B cell (primary cell): ENCODE results near the gene SLX1B. TPM values are rescaled to one million over a fixed set of nuclear protein-coding genes. Genes with fewer than 3 reads are reported as not detected.
"Not testable (repeated sequence)": the region's sequence is repeated elsewhere in the genome, so short reads cannot be mapped to it uniquely, and the experiment has no call there.

Source experiments
- ATAC-seq: fragments of 200-7000 bp; cut with Tn5 transposase; one replicate; pipeline ENCODE4 v1.10.0; 2021; ENCODE audit warnings: low read depth, mild to moderate bottlenecking, moderate number of reproducible peaks, moderate library complexity
- CTCF ChIA-PET: fragments of 350-600 bp; sonication (Branson Sonifier 250); formaldehyde crosslinking; loops from one replicate; lab custom pipeline; 2021; ENCODE audit warnings: antibody characterized with exemption, inconsistent platforms; lab: Charles Lee
- POLR2A ChIA-PET: fragments of 350-600 bp; sonication (Branson Sonifier 250); formaldehyde crosslinking; loops from one replicate; lab custom pipeline; 2021; ENCODE audit warnings: antibody characterized with exemption; lab: Charles Lee
- DNase-seq: peaks from one replicate; pipeline ENCODE4 v3.0.0; 2013
- H2AFZ ChIP-seq: 2 replicates; pipeline ENCODE4 v1.6.1; 2012; ENCODE audit warnings: mild to moderate bottlenecking, low read depth, low read length; ENCODE audit not compliant: insufficient read depth, poor library complexity, severe bottlenecking
- H3K27ac ChIP-seq, 2 donors: 1 replicate in 1 of 2; 2 replicates in 1 of 2; pipeline ENCODE4 v1.5.1; 2012 to 2013; ENCODE audit warnings: low read length in 2 of 2, mild to moderate bottlenecking in 2 of 2, moderate library complexity in 1 of 2
- H3K27me3 ChIP-seq, 4 experiments: fragments of 200-600 bp in 1 of 4; sonication (generic) in 1 of 4; replicated peaks in 1 of 4; 1 replicate in 2 of 4; 2 replicates in 2 of 4; pipeline versions ENCODE4 v1.6.1 to v1.7.0; 2013 to 2016; ENCODE audit warnings: low read length in 3 of 4, mild to moderate bottlenecking in 2 of 4, mixed read lengths in 1 of 4, moderate library complexity in 1 of 4; ENCODE audit not compliant: insufficient read depth in 4 of 4, control insufficient read depth in 3 of 4; ENCODE audit errors: control extremely low read depth in 1 of 4
- H3K36me3 ChIP-seq, 2 experiments: replicated peaks in 1 of 2; 1 replicate in 1 of 2; 2 replicates in 1 of 2; pipeline versions ENCODE4 v1.6.1 to v1.7.1; 2013; ENCODE audit warnings: low read length in 1 of 2; ENCODE audit not compliant: insufficient read depth in 2 of 2, control insufficient read depth in 1 of 2; ENCODE audit errors: control extremely low read depth in 1 of 2, extremely low read depth in 1 of 2
- H3K4me1 ChIP-seq, 2 donors: fragments of 200-600 bp in 1 of 2; sonication (generic) in 1 of 2; 1 replicate in 1 of 2; 2 replicates in 1 of 2; pipeline versions ENCODE4 v1.5.1 to v1.6.1; 2013 to 2017; ENCODE audit warnings: low read length in 2 of 2; ENCODE audit not compliant: control insufficient read depth in 2 of 2, insufficient read depth in 2 of 2
- H3K4me2 ChIP-seq: replicated peaks from 2 replicates; pipeline ENCODE3; 2012; ENCODE audit warnings: mild to moderate bottlenecking, low read depth, low read length; ENCODE audit not compliant: poor library complexity, severe bottlenecking
- H3K4me3 ChIP-seq, 5 experiments: fragments of 200-600 bp in 1 of 5; sonication (generic) in 1 of 5; 1 replicate in 3 of 5; 2 replicates in 2 of 5; pipeline versions ENCODE4 v1.5.1 to v1.7.0; 2011 to 2016; ENCODE audit warnings: low read length in 4 of 5, mild to moderate bottlenecking in 4 of 5, low read depth in 2 of 5, control low read depth in 1 of 5, moderate library complexity in 1 of 5; ENCODE audit not compliant: insufficient read depth in 1 of 5; ENCODE audit errors: control extremely low read depth in 1 of 5, extremely low read depth in 1 of 5
- H3K79me2 ChIP-seq: fragments of 200-600 bp; sonication (generic); one replicate; pipeline ENCODE4 v1.6.0; 2016; ENCODE audit warnings: low read length; ENCODE audit not compliant: control insufficient read depth, insufficient read depth
- H3K9ac ChIP-seq: fragments of 200-600 bp; sonication (generic); 2 replicates; pipeline ENCODE4 v1.6.1; 2017; ENCODE audit warnings: mild to moderate bottlenecking, low read length, moderate library complexity
- H3K9me3 ChIP-seq, 3 donors: one replicate each; pipeline versions ENCODE4 v1.6.1 to v1.7.1; 2013; ENCODE audit warnings: low read length in 2 of 3; ENCODE audit not compliant: control insufficient read depth in 2 of 3, insufficient read depth in 1 of 3; ENCODE audit errors: control extremely low read depth in 1 of 3
- H4K20me1 ChIP-seq: 2 replicates; pipeline ENCODE4 v1.6.0; 2012; ENCODE audit warnings: mild to moderate bottlenecking, low read length; ENCODE audit not compliant: insufficient read depth, control insufficient read depth, poor library complexity, severe bottlenecking
- H3K27ac Mint-ChIP-seq: one replicate; pipeline ENCODE4 v1.8.0; 2021; ENCODE audit warnings: mixed read lengths
- H3K27me3 Mint-ChIP-seq: one replicate; pipeline ENCODE4 v1.8.0; 2021; ENCODE audit warnings: mixed read lengths
- H3K4me1 Mint-ChIP-seq: one replicate; pipeline ENCODE4 v1.8.0; 2021; ENCODE audit warnings: mixed read lengths
- H3K4me3 Mint-ChIP-seq: one replicate; pipeline ENCODE4 v1.8.0; 2021; ENCODE audit warnings: mixed read lengths
- H3K9me3 Mint-ChIP-seq: one replicate; pipeline ENCODE4 v1.8.0; 2022; ENCODE audit warnings: mixed read lengths; ENCODE audit not compliant: insufficient read depth
- WGBS: methylation state at CpG from one replicate; pipeline ENCODE4 v1.1.5; 2013; ENCODE audit warnings: missing lambda C conversion rate; ENCODE audit not compliant: insufficient coverage; 5-methylcytosine and 5-hydroxymethylcytosine counted together
- intact Hi-C: fragments of 100-400 bp; cut with micrococcal nuclease; formaldehyde crosslinking; loops from one replicate; pipeline ENCODE4 v1.10.0; 2022
- polyA plus RNA-seq: library from polyadenylated mRNA; depleted of rRNA; stranded (reverse); fragments of >200 nt; gene quantifications from 2 replicates; pipeline ENCODE4 v1.2.3, GENCODE V29; 2012
- total RNA-seq, 2 donors: library from RNA; stranded (reverse); fragments of 120-200 nt in 1 of 2; gene quantifications; 1 replicate in 1 of 2; 2 replicates in 1 of 2; pipeline versions ENCODE4 v1.2.3 to v1.2.4, GENCODE V29; 2013 to 2022

SLX1B gene
- total and polyA plus RNA-seq, 2 donors (not counting 1 experiment from before 2014, with no cell fraction given), result 70.7 to 91.0 TPM

DNA sequence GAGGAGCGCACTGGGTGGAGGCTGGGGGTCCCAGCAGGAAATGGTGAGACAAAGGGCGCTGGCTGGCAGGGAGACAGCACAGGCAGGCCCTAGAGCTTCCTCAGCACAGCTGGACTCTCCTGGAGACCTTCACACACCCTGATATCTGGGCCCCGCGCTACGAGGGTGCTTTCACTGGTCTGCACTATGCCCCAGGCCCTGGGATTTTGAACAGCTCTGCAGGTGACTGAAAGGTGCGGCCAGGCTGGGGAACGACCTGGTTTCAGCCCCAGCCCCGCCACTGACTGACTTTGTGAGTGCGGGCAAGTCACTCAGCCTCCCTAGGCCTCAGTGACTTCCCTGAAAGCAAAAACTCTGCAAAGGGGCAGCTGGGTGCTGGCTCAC, 6.3 kb downstream of the SLX1B start:
- H3K9me3 ChIP-seq, CTCF ChIA-PET, H3K4me2 ChIP-seq, DNase-seq, H3K27ac ChIP-seq, H4K20me1 ChIP-seq, H3K27ac Mint-ChIP-seq, H3K79me2 ChIP-seq, H3K4me3 Mint-ChIP-seq, H3K27me3 ChIP-seq, intact Hi-C loops, H3K36me3 ChIP-seq, H3K9ac ChIP-seq, POLR2A ChIA-PET, H3K4me1 ChIP-seq, H3K4me3 ChIP-seq, ATAC-seq, H3K4me1 Mint-ChIP-seq, H2AFZ ChIP-seq, H3K27me3 Mint-ChIP-seq, H3K9me3 Mint-ChIP-seq: not testable (repeated sequence)
- no CpG with 5 or more reads among the region's 9 CpGs for WGBS

DNA sequence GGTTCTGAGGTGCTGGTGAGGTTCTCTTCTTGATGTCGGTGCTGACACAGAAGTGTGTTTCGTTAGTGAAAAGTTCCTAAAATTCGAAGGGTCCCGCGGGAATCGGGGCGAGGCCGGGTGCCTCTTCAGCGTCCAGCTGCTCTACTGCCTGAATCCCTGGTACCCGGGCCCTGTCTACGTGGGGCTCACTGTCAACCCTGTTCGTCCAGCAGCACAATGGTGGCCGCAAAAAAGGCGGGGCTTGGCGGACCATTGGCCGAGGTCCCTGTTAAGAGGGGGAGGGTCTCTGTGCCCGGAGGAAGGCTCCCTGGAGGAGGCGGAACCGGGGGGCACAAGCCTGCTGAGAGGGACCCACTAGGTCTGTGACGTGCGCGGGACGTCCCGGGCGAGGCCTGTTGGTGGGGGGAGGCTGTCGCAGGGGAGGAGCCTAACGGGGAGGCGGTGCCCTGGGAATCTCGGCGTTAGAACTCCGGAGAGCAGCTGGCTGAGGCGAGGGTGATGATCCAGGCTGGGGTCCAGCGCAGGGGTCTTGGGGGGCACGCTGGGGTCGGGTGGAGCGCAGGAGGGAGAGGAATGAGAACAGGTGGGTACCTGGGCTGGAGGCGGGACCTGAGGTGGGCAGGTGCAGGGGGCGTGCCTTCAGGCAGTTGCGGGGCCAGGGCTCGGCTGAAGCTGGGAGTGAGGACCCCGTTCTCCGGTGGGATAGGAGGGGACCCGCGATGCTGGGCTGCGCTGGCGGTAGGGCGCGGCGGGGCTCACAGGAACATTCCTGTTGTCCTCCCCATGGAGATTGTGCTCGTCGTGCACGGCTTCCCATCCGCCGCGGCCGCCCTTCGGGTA, 11.9 kb downstream of the SLX1B start:
- CTCF ChIA-PET, H3K4me1 Mint-ChIP-seq, H3K4me3 ChIP-seq, H3K36me3 ChIP-seq, intact Hi-C loops, H3K4me1 ChIP-seq, H3K27ac Mint-ChIP-seq, H3K79me2 ChIP-seq, H3K9me3 ChIP-seq, H2AFZ ChIP-seq, H3K4me2 ChIP-seq, H3K27me3 Mint-ChIP-seq, H3K27me3 ChIP-seq, H3K9me3 Mint-ChIP-seq, H3K9ac ChIP-seq, DNase-seq, H3K27ac ChIP-seq, H4K20me1 ChIP-seq, H3K4me3 Mint-ChIP-seq, POLR2A ChIA-PET: not testable (repeated sequence)
- WGBS, result no CpG with 5 or more reads among the region's 57 CpGs
- ATAC-seq, result peak; percentile 75

DNA sequence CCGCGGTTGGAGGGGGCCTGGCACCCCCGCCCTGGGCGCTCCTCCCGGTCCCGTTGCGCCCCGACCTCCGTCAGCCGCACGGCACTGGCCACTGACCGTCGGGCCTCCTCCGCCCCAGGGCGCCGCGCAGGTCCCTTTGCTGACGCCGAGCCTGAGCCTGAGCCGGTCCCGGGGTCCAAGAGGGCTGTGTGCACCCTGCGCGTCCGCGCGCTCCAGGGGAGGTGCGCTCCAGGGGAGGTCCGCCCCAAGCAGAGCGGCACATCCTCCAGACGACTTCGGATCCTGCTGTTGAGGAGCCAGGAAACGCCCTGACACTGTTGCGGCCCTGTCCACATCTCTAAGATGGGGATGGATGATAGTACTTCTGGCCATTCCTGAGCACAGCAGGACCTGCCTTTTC, 12.6 kb downstream of the SLX1B start:
- H3K27me3 Mint-ChIP-seq, H3K9ac ChIP-seq, H3K79me2 ChIP-seq, H3K4me1 Mint-ChIP-seq, ATAC-seq, H3K36me3 ChIP-seq, H3K27ac ChIP-seq, intact Hi-C loops, DNase-seq, CTCF ChIA-PET, POLR2A ChIA-PET, H3K4me3 Mint-ChIP-seq, H2AFZ ChIP-seq, H3K27me3 ChIP-seq, H3K27ac Mint-ChIP-seq, H3K4me1 ChIP-seq, H3K9me3 Mint-ChIP-seq, H3K9me3 ChIP-seq, H4K20me1 ChIP-seq, H3K4me3 ChIP-seq, H3K4me2 ChIP-seq: not testable (repeated sequence)
- WGBS, result no CpG with 5 or more reads among the region's 33 CpGs

DNA sequence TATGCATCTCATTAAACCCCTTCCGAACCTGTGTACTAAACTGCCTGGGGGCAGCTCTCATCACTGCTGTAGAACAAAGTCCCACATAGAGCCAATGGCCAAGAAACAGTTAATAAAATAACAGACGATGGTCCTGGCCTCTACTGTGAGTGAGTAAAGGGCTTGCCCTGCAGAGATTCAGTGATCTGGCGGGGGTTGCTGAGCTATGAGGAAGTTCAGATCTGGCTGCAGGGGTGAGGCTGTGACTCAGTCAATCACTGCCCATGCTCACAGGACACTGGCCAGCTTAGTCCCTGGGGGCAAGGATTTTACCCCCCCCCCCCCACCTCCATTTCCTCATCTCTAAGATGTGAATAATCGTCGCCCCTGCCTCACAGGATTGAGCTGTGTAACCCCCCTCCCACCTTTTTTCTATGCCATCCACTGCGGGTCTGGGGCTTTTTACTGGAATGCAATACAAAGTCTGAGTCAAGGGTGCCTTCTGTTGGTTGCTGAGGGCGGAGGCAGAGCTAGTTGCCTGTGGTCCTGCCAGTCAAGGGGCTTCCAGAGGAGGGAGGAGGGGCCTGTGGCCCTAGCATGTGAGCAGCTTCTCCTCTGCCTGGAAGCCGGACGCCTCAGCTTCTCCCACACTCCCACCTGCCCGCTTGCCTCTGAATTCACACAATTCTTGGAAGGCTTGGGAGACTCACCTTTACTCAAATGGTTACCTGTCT, 13.5 kb downstream of the SLX1B start:
- H3K9me3 ChIP-seq, H3K4me2 ChIP-seq, H3K4me1 ChIP-seq, H3K27me3 Mint-ChIP-seq, CTCF ChIA-PET, intact Hi-C loops, H3K9me3 Mint-ChIP-seq, H4K20me1 ChIP-seq, H3K27me3 ChIP-seq, H3K27ac Mint-ChIP-seq, POLR2A ChIA-PET, H3K9ac ChIP-seq, H3K4me3 ChIP-seq, DNase-seq, H3K79me2 ChIP-seq, H3K27ac ChIP-seq, H3K4me1 Mint-ChIP-seq, H3K4me3 Mint-ChIP-seq, H2AFZ ChIP-seq, H3K36me3 ChIP-seq: not testable (repeated sequence)
- ATAC-seq, result peak; percentile 59
- WGBS, result no CpG with 5 or more reads among the region's 10 CpGs
